KOPT-K1 (cell line): ENCODE measurements around the gene PIGR.

Experiments used
- H3K27ac ChIP-seq: fragments of 200-600 bp; sonication (generic); 2 replicates; pipeline ENCODE4 v1.5.1; 2016; ENCODE audit warnings: antibody characterized with exemption, mild to moderate bottlenecking, low read depth, low read length; ENCODE audit not compliant: poor library complexity, severe bottlenecking
- H3K36me3 ChIP-seq: fragments of 200-600 bp; sonication (generic); 2 replicates; pipeline ENCODE4 v1.5.1; 2017; ENCODE audit warnings: antibody characterized with exemption, mild to moderate bottlenecking, low read length, moderate library complexity; ENCODE audit not compliant: insufficient read depth
- H3K9me3 ChIP-seq: fragments of 200-600 bp; sonication (generic); 2 replicates; pipeline ENCODE4 v1.5.1; 2017; ENCODE audit warnings: antibody characterized with exemption, low read length, mild to moderate bottlenecking; ENCODE audit not compliant: insufficient read depth, poor library complexity, severe bottlenecking

PIGR gene

DNA sequence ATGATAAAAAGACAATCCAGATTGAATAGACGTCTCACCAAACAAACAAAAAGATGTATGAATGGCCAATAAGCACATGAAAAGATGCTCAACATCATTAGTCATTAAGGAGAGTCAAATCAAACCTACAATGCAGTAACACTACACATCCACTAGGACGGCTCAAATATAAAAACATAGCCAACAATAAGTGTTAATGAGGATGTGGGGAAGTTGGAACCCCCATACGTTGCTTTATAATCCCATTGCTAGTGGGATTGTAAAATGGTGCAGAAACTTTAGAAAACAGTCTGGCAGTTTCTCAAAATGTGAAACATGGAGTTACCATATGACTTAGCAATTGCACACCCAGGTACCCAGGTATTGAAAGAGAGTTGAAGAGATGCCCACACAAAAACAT, 63.7 kb downstream of the PIGR start:
- Histone ChIP-seq H3K36me3 (no peaks in the 10 kb centered on the region), H3K9me3 (peaks cover 18% of the 10 kb centered on the region), H3K27ac (no peak overlapping the region)

DNA sequence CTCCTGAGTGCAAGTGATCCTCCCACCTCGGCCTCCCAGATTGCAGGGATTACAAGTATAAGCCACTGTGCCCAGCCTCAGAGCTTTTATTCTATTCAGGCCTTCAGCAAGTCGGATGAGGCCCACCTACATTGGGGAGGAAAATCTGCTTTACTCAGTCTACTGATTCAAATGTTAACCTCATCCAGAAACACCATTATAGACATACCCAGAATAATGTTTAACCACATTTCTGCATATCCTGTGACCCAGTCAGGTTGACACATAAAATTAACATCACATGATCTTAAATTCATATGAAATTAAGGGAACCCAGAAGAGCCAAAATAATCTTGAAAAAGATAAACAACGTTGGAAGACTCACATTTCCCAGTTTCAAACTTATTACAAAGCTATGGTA, 66.0 kb downstream of the PIGR start:
- Histone ChIP-seq H3K36me3 (no peaks in the 10 kb centered on the region), H3K9me3 (peaks cover 27% of the 10 kb centered on the region), H3K27ac (no peak overlapping the region)
